Measurements from ENCODE around the gene NIN. TPM values are rescaled to one million over a fixed set of nuclear protein-coding genes. Genes with fewer than 3 reads are reported as not detected.

The NIN gene
- total RNA-seq, 1 donor from 2014 or later: 46.9 TPM

GRCh38 chr14:50814161-50814560, 16.8 kb downstream of the NIN start:
- TF ChIP-seq, protein P1, sequence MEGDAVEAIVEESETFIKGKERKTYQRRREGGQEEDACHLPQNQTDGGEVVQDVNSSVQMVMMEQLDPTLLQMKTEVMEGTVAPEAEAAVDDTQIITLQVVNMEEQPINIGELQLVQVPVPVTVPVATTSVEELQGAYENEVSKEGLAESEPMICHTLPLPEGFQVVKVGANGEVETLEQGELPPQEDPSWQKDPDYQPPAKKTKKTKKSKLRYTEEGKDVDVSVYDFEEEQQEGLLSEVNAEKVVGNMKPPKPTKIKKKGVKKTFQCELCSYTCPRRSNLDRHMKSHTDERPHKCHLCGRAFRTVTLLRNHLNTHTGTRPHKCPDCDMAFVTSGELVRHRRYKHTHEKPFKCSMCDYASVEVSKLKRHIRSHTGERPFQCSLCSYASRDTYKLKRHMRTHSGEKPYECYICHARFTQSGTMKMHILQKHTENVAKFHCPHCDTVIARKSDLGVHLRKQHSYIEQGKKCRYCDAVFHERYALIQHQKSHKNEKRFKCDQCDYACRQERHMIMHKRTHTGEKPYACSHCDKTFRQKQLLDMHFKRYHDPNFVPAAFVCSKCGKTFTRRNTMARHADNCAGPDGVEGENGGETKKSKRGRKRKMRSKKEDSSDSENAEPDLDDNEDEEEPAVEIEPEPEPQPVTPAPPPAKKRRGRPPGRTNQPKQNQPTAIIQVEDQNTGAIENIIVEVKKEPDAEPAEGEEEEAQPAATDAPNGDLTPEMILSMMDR (IDR thresholded peaks at IDR 0.05): no peak

DNA sequence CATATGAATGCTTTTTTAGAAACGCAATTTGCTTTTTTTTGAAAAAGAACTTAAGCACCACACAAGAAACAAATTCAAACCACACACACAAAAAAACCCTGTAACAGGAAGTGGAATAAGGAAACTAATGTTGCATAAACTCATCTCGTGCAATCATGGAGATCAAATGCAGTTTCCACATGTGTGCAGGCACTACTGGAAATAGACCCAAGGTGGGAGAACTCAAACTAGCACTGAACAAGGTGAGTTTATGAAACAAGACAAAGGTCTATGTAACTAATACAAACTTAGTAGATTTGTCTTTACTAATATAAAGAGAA, 17.5 kb downstream of the NIN start:
- DNase-seq (ENCODE audit: low spot score): no peak
- Mint-ChIP-seq H3K27ac (ENCODE audit: unreplicated experiment) (no peak overlapping the region), H3K27me3 (ENCODE audit: low read depth) (no peaks in the 10 kb centered on the region), H3K4me3 (ENCODE audit: unreplicated experiment) (no peak overlapping the region), H3K4me1 (ENCODE audit: low read depth) (peaks cover 14% of the 10 kb centered on the region), H3K36me3 (ENCODE audit: low read depth) (peaks cover 9% of the 10 kb centered on the region), H3K9me3 (ENCODE audit: low read depth) (peaks cover 12% of the 10 kb centered on the region)
- TF ChIP-seq, protein P1 (IDR thresholded peaks at IDR 0.05): no peak

More at GRCh38 chr14:50814161-50814560, 16.8 kb downstream of the NIN start:
- no peaks in the 10 kb centered on the region for H3K27me3 Mint-ChIP-seq (ENCODE audit: low read depth)
- DNase-seq (ENCODE audit: low spot score): no peak
- H3K9me3 Mint-ChIP-seq (ENCODE audit: low read depth): peaks cover 12% of the 10 kb centered on the region
- peaks cover 9% of the 10 kb centered on the region for H3K36me3 Mint-ChIP-seq (ENCODE audit: low read depth)
- H3K27ac Mint-ChIP-seq (ENCODE audit: unreplicated experiment): no peak overlapping the region
- peaks cover 14% of the 10 kb centered on the region for H3K4me1 Mint-ChIP-seq (ENCODE audit: low read depth)
- no peak overlapping the region for H3K4me3 Mint-ChIP-seq (ENCODE audit: unreplicated experiment)

GRCh38 chr14:50812856-50813543, 18.0 kb downstream of the NIN start:
- Mint-ChIP-seq H3K27ac (ENCODE audit: unreplicated experiment) (no peak overlapping the region), H3K27me3 (ENCODE audit: low read depth) (no peaks in the 10 kb centered on the region), H3K36me3 (ENCODE audit: low read depth) (peaks cover 7% of the 10 kb centered on the region), H3K4me3 (ENCODE audit: unreplicated experiment) (no peak overlapping the region), H3K4me1 (ENCODE audit: low read depth) (peaks cover 14% of the 10 kb centered on the region), H3K9me3 (ENCODE audit: low read depth) (peaks cover 12% of the 10 kb centered on the region)
- TF ChIP-seq, protein P1 (IDR thresholded peaks at IDR 0.05): no peak
- no peak for DNase-seq (ENCODE audit: low spot score)

- no peaks in the 10 kb centered on the region for H3K27me3 Mint-ChIP-seq (ENCODE audit: low read depth)
- no peak for DNase-seq (ENCODE audit: low spot score)
- H3K4me1 Mint-ChIP-seq (ENCODE audit: low read depth): peaks cover 14% of the 10 kb centered on the region
- no peak overlapping the region for H3K4me3 Mint-ChIP-seq (ENCODE audit: unreplicated experiment)
- TF ChIP-seq, protein P1 (IDR thresholded peaks at IDR 0.05): no peak
- peaks cover 7% of the 10 kb centered on the region for H3K36me3 Mint-ChIP-seq (ENCODE audit: low read depth)
- H3K9me3 Mint-ChIP-seq (ENCODE audit: low read depth): peaks cover 12% of the 10 kb centered on the region
- no peak overlapping the region for H3K27ac Mint-ChIP-seq (ENCODE audit: unreplicated experiment)
These were observed 18.8 kb downstream of the NIN start for GRCh38 chr14:50812180-50812579.

- no peaks in the 10 kb centered on the region for H3K27me3 Mint-ChIP-seq (ENCODE audit: low read depth)
- H3K27ac Mint-ChIP-seq (ENCODE audit: unreplicated experiment): no peak overlapping the region
- peaks cover 28% of the 10 kb centered on the region for H3K4me1 Mint-ChIP-seq (ENCODE audit: low read depth)
- peaks cover 4% of the 10 kb centered on the region for H3K36me3 Mint-ChIP-seq (ENCODE audit: low read depth)
- no peak for DNase-seq (ENCODE audit: low spot score)
- H3K4me3 Mint-ChIP-seq (ENCODE audit: unreplicated experiment): no peak overlapping the region
- no peaks in the 10 kb centered on the region for H3K9me3 Mint-ChIP-seq (ENCODE audit: low read depth)
- TF ChIP-seq, protein P1 (IDR thresholded peaks at IDR 0.05): no peak
These were observed 22.9 kb downstream of the NIN start for GRCh38 chr14:50808053-50808452.
